ENCODE measurements around the gene MRM2. TPM values are rescaled to one million over a fixed set of nuclear protein-coding genes. Genes with fewer than 3 reads are reported as not detected.

MRM2 gene
- total and polyA plus RNA-seq, 4 donors = 9.7 to 14.9 (median 11.8) TPM

GRCh38 chr7:2230882-2231281 is 11.1 kb downstream of the MRM2 start:
- WGBS = 90% methylated on average over 9 of the region's 9 CpGs
- no peak overlapping the region for H3K27ac ChIP-seq (ENCODE audit: low read depth in 1 of 2, low read length in 2 of 2)
- H3K36me3 ChIP-seq (ENCODE audit: control insufficient read depth in 4 of 4, insufficient read depth in 3 of 4, low read depth in 1 of 4, low read length in 3 of 4) = peaks cover 2 to 34% (median 15%) of the 10 kb centered on the region in 4 donors
- no peaks in the 10 kb centered on the region for H3K27me3 ChIP-seq (ENCODE audit: control insufficient read depth in 4 of 4, insufficient read depth in 4 of 4, low read length in 3 of 4)
- no peak overlapping the region for H3K4me3 ChIP-seq (ENCODE audit: low read depth in 1 of 3, low read length in 3 of 3)
- H3K4me1 ChIP-seq (ENCODE audit: control insufficient read depth in 4 of 4, insufficient read depth in 4 of 4, low read length in 3 of 4) = peaks cover 0 to 17% (median 16%) of the 10 kb centered on the region in 4 donors
- TF ChIP-seq RAD21 (IDR thresholded peaks at IDR 0.05) (no peak), EGR1 (IDR thresholded peaks at IDR 0.05; ENCODE audit: low read depth in 2 of 2) (no peak), TAF1 (conservative IDR thresholded peaks at IDR 0.05) (no peak), YY1 (IDR thresholded peaks at IDR 0.05) (no peak), JUND (IDR thresholded peaks at IDR 0.05) (no peak), RXRA (IDR thresholded peaks at IDR 0.05) (no peak), NR2F2 (IDR thresholded peaks at IDR 0.05) (no peak), SP1 (IDR thresholded peaks at IDR 0.05) (no peak), GABPA (IDR thresholded peaks at IDR 0.05 in 1 of 2, conservative IDR thresholded peaks at IDR 0.05 in 1 of 2) (no peak), HNF4A (conservative IDR thresholded peaks at IDR 0.05) (no peak), FOXA1 (IDR thresholded peaks at IDR 0.05) (no peak), ATF3 (IDR thresholded peaks at IDR 0.05) (no peak), HNF4G (IDR thresholded peaks at IDR 0.05) (no peak), MAX (IDR thresholded peaks at IDR 0.05) (no peak)
- TF ChIP-seq, protein P1, sequence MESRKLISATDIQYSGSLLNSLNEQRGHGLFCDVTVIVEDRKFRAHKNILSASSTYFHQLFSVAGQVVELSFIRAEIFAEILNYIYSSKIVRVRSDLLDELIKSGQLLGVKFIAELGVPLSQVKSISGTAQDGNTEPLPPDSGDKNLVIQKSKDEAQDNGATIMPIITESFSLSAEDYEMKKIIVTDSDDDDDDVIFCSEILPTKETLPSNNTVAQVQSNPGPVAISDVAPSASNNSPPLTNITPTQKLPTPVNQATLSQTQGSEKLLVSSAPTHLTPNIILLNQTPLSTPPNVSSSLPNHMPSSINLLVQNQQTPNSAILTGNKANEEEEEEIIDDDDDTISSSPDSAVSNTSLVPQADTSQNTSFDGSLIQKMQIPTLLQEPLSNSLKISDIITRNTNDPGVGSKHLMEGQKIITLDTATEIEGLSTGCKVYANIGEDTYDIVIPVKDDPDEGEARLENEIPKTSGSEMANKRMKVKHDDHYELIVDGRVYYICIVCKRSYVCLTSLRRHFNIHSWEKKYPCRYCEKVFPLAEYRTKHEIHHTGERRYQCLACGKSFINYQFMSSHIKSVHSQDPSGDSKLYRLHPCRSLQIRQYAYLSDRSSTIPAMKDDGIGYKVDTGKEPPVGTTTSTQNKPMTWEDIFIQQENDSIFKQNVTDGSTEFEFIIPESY (IDR thresholded peaks at IDR 0.05) = no peak
- TF ChIP-seq, protein P2, sequence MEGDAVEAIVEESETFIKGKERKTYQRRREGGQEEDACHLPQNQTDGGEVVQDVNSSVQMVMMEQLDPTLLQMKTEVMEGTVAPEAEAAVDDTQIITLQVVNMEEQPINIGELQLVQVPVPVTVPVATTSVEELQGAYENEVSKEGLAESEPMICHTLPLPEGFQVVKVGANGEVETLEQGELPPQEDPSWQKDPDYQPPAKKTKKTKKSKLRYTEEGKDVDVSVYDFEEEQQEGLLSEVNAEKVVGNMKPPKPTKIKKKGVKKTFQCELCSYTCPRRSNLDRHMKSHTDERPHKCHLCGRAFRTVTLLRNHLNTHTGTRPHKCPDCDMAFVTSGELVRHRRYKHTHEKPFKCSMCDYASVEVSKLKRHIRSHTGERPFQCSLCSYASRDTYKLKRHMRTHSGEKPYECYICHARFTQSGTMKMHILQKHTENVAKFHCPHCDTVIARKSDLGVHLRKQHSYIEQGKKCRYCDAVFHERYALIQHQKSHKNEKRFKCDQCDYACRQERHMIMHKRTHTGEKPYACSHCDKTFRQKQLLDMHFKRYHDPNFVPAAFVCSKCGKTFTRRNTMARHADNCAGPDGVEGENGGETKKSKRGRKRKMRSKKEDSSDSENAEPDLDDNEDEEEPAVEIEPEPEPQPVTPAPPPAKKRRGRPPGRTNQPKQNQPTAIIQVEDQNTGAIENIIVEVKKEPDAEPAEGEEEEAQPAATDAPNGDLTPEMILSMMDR (IDR thresholded peaks at IDR 0.05; ENCODE audit: low read depth, low read length, missing input control) = no peak
- TF ChIP-seq, protein P3, sequence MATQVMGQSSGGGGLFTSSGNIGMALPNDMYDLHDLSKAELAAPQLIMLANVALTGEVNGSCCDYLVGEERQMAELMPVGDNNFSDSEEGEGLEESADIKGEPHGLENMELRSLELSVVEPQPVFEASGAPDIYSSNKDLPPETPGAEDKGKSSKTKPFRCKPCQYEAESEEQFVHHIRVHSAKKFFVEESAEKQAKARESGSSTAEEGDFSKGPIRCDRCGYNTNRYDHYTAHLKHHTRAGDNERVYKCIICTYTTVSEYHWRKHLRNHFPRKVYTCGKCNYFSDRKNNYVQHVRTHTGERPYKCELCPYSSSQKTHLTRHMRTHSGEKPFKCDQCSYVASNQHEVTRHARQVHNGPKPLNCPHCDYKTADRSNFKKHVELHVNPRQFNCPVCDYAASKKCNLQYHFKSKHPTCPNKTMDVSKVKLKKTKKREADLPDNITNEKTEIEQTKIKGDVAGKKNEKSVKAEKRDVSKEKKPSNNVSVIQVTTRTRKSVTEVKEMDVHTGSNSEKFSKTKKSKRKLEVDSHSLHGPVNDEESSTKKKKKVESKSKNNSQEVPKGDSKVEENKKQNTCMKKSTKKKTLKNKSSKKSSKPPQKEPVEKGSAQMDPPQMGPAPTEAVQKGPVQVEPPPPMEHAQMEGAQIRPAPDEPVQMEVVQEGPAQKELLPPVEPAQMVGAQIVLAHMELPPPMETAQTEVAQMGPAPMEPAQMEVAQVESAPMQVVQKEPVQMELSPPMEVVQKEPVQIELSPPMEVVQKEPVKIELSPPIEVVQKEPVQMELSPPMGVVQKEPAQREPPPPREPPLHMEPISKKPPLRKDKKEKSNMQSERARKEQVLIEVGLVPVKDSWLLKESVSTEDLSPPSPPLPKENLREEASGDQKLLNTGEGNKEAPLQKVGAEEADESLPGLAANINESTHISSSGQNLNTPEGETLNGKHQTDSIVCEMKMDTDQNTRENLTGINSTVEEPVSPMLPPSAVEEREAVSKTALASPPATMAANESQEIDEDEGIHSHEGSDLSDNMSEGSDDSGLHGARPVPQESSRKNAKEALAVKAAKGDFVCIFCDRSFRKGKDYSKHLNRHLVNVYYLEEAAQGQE (IDR thresholded peaks at IDR 0.05) = no peak
- no peak for DNase-seq (ENCODE audit: low spot score)
- no peaks in the 10 kb centered on the region for H3K9me3 ChIP-seq (ENCODE audit: control insufficient read depth in 4 of 4, low read length in 3 of 4)
- H3K9ac ChIP-seq (ENCODE audit: low read depth in 1 of 2, low read length in 2 of 2) = no peak overlapping the region
